Naive thymus-derived CD8-positive, alpha-beta T cell (primary cell): ENCODE results near the gene RAPH1. TPM values are rescaled to one million over a fixed set of nuclear protein-coding genes. Genes with fewer than 3 reads are reported as not detected.
"Not testable (repeated sequence)": the region's sequence is repeated elsewhere in the genome, so short reads cannot be mapped to it uniquely, and the experiment has no call there.

ENCODE experiments used
- ATAC-seq, 2 donors: fragments of 150-1000 bp; cut with Tn5 transposase in 1 of 2; sonication (Bioruptor Pico), chemical (Tn5 transposase) in 1 of 2; 1 replicate in 1 of 2; 2 replicates in 1 of 2; pipeline ENCODE4 v1.10.0; 2021; ENCODE audit warnings: mild to moderate bottlenecking in 2 of 2, moderate library complexity in 2 of 2
- POLR2A ChIA-PET: fragments of 350-600 bp; sonication (Branson Sonifier 250); formaldehyde crosslinking; loops from one replicate; lab custom pipeline; 2021; ENCODE audit warnings: antibody characterized with exemption; lab: Charles Lee
- DNase-seq, 10 donors: peaks; one replicate each; pipeline versions ENCODE4 v3.0.0 to v3.0.0-alpha.2; 2020 to 2022
- H3K27ac Mint-ChIP-seq, 10 donors: one replicate each; pipeline ENCODE4 v1.8.0; 2020 to 2022; ENCODE audit warnings: mild to moderate bottlenecking in 10 of 10, mixed read lengths in 10 of 10, moderate library complexity in 4 of 10, inconsistent platforms in 1 of 10
- H3K27me3 Mint-ChIP-seq, 5 donors: one replicate each; pipeline ENCODE4 v1.8.0; 2021 to 2022; ENCODE audit warnings: mixed read lengths in 5 of 5
- H3K36me3 Mint-ChIP-seq, 3 donors: one replicate each; pipeline ENCODE4 v1.8.0; 2020 to 2022; ENCODE audit warnings: mixed read lengths in 3 of 3, mild to moderate bottlenecking in 2 of 3, inconsistent platforms in 1 of 3
- H3K4me1 Mint-ChIP-seq, 4 donors: one replicate each; pipeline ENCODE4 v1.8.0; 2021 to 2022; ENCODE audit warnings: mixed read lengths in 4 of 4
- H3K4me3 Mint-ChIP-seq, 10 donors: one replicate each; pipeline ENCODE4 v1.8.0; 2020 to 2022; ENCODE audit warnings: mild to moderate bottlenecking in 10 of 10, mixed read lengths in 10 of 10, moderate library complexity in 6 of 10, inconsistent platforms in 1 of 10
- H3K9me3 Mint-ChIP-seq, 9 donors: one replicate each; pipeline ENCODE4 v1.8.0; 2020 to 2022; ENCODE audit warnings: mixed read lengths in 9 of 9, mild to moderate bottlenecking in 3 of 9, inconsistent platforms in 1 of 9, moderate library complexity in 1 of 9
- polyA plus RNA-seq, 3 donors: library from polyadenylated mRNA; unstranded; fragments of 300-500 nt; fragmentation: Illumina TruSeq; gene quantifications; one replicate each; pipeline ENCODE4 v1.2.3, GENCODE V29; 2021
- total RNA-seq, 8 experiments: library from RNA in 2 of 8; stranded (reverse) in 2 of 8; gene quantifications; one replicate each; pipeline ENCODE4 v1.2.3 and lab custom pipeline; 2021 to 2026

Gene RAPH1
- total and polyA plus RNA-seq, 5 experiments from 2014 or later: 0.31 to 2.1 (median 1.1) TPM; not detected in 1

DNA sequence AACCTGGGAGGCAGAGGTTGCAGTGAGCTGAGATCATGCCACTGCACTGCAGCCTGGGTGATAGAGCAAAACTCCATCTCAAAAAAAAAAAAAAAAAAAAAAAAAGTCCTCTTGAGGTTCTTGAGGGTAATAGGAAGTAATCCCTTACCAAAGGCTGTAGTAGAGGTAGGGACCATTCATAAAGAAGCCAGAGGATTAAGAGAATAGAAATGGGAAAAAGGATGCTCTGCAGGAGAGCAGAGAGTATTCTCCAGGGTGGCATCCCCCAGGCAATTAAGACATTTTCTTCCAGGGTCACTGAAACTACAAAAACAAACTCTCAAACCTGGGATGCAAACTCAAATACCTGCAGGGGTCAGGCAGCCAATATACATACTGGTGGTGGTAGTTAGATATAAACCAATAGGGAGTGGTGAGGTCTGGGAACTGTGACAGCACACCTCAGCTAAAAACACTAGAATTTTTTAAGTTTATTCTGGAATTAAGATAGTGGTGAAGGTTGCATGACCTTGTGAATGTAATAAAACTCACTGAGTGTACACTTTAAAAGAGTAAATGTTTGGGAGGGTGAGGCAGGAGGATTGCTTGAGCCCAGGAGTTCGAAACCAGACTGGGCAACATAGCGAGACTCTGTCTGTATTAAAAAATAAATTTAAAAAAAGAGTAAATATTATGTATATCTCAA is 24.7 kb downstream of the RAPH1 start:
- POLR2A ChIA-PET: interaction anchor here (0.7 kb wide), 1 partner anchor 98 kb away, joined by 3 read pairs; no protein-coding TSS in a partner anchor
- no peak for DNase-seq
- Mint-ChIP-seq H3K27ac (no peak overlapping the region), H3K4me1 (no peaks in the 10 kb centered on the region), H3K4me3 (no peak overlapping the region), H3K9me3 (peaks cover 0 to 3% (median 0%) of the 10 kb centered on the region in 9 donors), H3K36me3 (peaks cover 0 to 5% (median 4%) of the 10 kb centered on the region in 3 donors), H3K27me3 (no peaks in the 10 kb centered on the region)
- ATAC-seq: no peak

- H3K4me1 Mint-ChIP-seq: peaks cover 10 to 21% (median 13%) of the 10 kb centered on the region in 4 donors
- H3K4me3 Mint-ChIP-seq, H3K36me3 Mint-ChIP-seq, DNase-seq, ATAC-seq, H3K27ac Mint-ChIP-seq, POLR2A ChIA-PET, H3K27me3 Mint-ChIP-seq, H3K9me3 Mint-ChIP-seq: not testable (repeated sequence)
Observed at GRCh38 chr2:203503460-203503859, 31.6 kb downstream of the RAPH1 start.

DNA sequence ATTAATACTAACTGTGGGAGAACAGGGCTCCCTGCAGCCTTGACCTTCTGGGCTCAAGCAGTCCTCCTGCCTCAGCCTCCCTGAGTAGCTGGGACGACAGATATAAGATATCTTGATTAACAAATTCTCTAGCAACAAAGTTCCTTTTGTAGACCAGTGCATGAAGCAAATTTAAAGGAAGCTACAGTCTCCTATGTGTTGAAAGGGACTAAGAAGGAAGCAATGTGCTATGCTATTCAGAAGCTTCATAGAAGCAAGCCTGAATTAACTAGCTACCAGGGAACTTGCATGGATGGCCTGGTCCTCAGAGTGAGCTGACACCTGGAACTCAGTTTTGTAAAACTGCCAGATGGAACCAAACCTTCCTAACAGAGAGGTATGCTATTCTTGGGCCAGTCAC is 33.2 kb downstream of the RAPH1 start:
- DNase-seq: no peak
- peaks cover 0 to 7% (median 0%) of the 10 kb centered on the region in 9 donors for H3K9me3 Mint-ChIP-seq
- H3K4me3 Mint-ChIP-seq: no peak overlapping the region
- POLR2A ChIA-PET: interaction anchor here (0.6 kb wide), 2 partner anchors 109 to 117 kb away, joined by 3 to 4 read pairs; no protein-coding TSS in a partner anchor
- peaks cover 10 to 29% (median 14%) of the 10 kb centered on the region in 4 donors for H3K4me1 Mint-ChIP-seq
- no peak for ATAC-seq
- peaks cover 0 to 4% (median 3%) of the 10 kb centered on the region in 3 donors for H3K36me3 Mint-ChIP-seq
- H3K27me3 Mint-ChIP-seq: no peaks in the 10 kb centered on the region
- H3K27ac Mint-ChIP-seq: no peak overlapping the region

GRCh38 chr2:203500951-203501350 is 34.1 kb downstream of the RAPH1 start:
- Mint-ChIP-seq H3K27me3 (no peaks in the 10 kb centered on the region), H3K27ac (peak overlapping the region in 5 of 10 donors; percentile 2 to 77 (median 41)), H3K9me3 (peaks cover 0 to 7% (median 0%) of the 10 kb centered on the region in 9 donors), H3K36me3 (peaks cover 0 to 4% (median 3%) of the 10 kb centered on the region in 3 donors), H3K4me3 (peak overlapping the region in 1 of 10 donors; percentile 23), H3K4me1 (peaks cover 10 to 29% (median 14%) of the 10 kb centered on the region in 4 donors)
- POLR2A ChIA-PET: interaction anchor here (0.6 to 0.8 kb wide), 2 partner anchors 35 to 110 kb away, joined by 3 read pairs; no protein-coding TSS in a partner anchor
- DNase-seq (no peak), ATAC-seq (no peak)

GRCh38 chr2:203500297-203500696 is 34.8 kb downstream of the RAPH1 start:
- peaks cover 0 to 1% (median 0%) of the 10 kb centered on the region in 5 donors for H3K27me3 Mint-ChIP-seq
- POLR2A ChIA-PET: interaction anchor here (0.8 kb wide), 1 partner anchor 36 kb away, joined by 3 read pairs; no protein-coding TSS in a partner anchor

GRCh38 chr2:203498161-203498560 is 36.9 kb downstream of the RAPH1 start:
- no peak for ATAC-seq
- H3K36me3 Mint-ChIP-seq: no peaks in the 10 kb centered on the region
- H3K4me3 Mint-ChIP-seq: no peak overlapping the region
- DNase-seq: no peak
- H3K27ac Mint-ChIP-seq: no peak overlapping the region
- H3K27me3 Mint-ChIP-seq: peaks cover 0 to 1% (median 0%) of the 10 kb centered on the region in 5 donors
- POLR2A ChIA-PET: no interaction called here
- H3K9me3 Mint-ChIP-seq: no peaks in the 10 kb centered on the region
- H3K4me1 Mint-ChIP-seq: peaks cover 10 to 31% (median 14%) of the 10 kb centered on the region in 4 donors

More at GRCh38 chr2:203500297-203500696, 34.8 kb downstream of the RAPH1 start:
- Mint-ChIP-seq H3K27ac (peak overlapping the region in 1 of 10 donors; percentile 2), H3K36me3 (peaks cover 0 to 4% (median 3%) of the 10 kb centered on the region in 3 donors), H3K4me3 (no peak overlapping the region), H3K9me3 (peaks cover 0 to 7% (median 0%) of the 10 kb centered on the region in 9 donors), H3K4me1 (peaks cover 10 to 29% (median 14%) of the 10 kb centered on the region in 4 donors)
- no peak for ATAC-seq
- DNase-seq: no peak

GRCh38 chr2:203492965-203493364 is 42.1 kb downstream of the RAPH1 start:
- H3K9me3 Mint-ChIP-seq: no peaks in the 10 kb centered on the region
- peak overlapping the region in 1 of 10 donors; percentile 9 for H3K27ac Mint-ChIP-seq
- ATAC-seq: peak in 1 of 2 donors; percentile 27
- H3K27me3 Mint-ChIP-seq: peaks cover 0 to 3% (median 0%) of the 10 kb centered on the region in 5 donors
- H3K36me3 Mint-ChIP-seq: no peaks in the 10 kb centered on the region
- POLR2A ChIA-PET: no interaction called here
- peaks cover 0 to 14% (median 0%) of the 10 kb centered on the region in 4 donors for H3K4me1 Mint-ChIP-seq
- H3K4me3 Mint-ChIP-seq: no peak overlapping the region
- DNase-seq: no peak

- Mint-ChIP-seq H3K27me3 (peaks cover 0 to 1% (median 0%) of the 10 kb centered on the region in 5 donors), H3K27ac (no peak overlapping the region), H3K36me3 (no peaks in the 10 kb centered on the region), H3K4me1 (peaks cover 0 to 11% (median 0%) of the 10 kb centered on the region in 4 donors), H3K9me3 (no peaks in the 10 kb centered on the region), H3K4me3 (no peak overlapping the region)
- DNase-seq (no peak), ATAC-seq (no peak)
- POLR2A ChIA-PET: interaction anchor here (0.7 kb wide), 1 partner anchor 316 kb away, joined by 6 read pairs; no protein-coding TSS in a partner anchor
Observed at GRCh38 chr2:203490391-203490790, 44.7 kb downstream of the RAPH1 start.

DNA sequence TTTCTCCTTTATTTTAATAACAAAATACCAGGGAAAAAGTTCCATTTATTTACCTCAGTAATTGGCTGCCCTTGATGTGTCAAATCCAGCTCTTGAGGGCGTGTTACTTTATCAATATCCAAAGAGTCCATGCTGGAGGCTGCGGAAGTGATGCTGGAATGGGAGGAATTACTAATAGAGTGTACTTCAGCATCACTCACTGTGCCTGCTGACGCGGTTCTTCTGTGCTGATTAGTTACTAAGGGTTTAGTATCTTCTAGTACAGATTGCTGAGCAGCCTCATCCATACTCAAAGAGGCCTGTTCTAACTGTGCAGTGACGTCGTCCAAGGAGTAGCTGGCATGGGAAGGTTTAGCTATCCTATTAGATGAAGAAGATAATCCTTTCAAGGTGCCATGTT is 45.6 kb downstream of the RAPH1 start:
- POLR2A ChIA-PET: no interaction called here
- Mint-ChIP-seq H3K9me3 (no peaks in the 10 kb centered on the region), H3K27me3 (peaks cover 0 to 1% (median 0%) of the 10 kb centered on the region in 5 donors), H3K4me1 (peaks cover 0 to 11% (median 2%) of the 10 kb centered on the region in 4 donors), H3K27ac (no peak overlapping the region), H3K4me3 (no peak overlapping the region), H3K36me3 (no peaks in the 10 kb centered on the region)
- DNase-seq: no peak
- ATAC-seq: no peak

GRCh38 chr2:203484266-203485112 is 50.6 kb downstream of the RAPH1 start:
- POLR2A ChIA-PET: interaction anchor here (0.7 to 1.9 kb wide), 4 partner anchors 235 to 328 kb away, joined by 3 to 10 read pairs (median 6); no protein-coding TSS in a partner anchor
- no peaks in the 10 kb centered on the region for H3K36me3 Mint-ChIP-seq
- H3K4me3 Mint-ChIP-seq: peak overlapping the region in 2 of 10 donors; percentile 14 to 16
- DNase-seq (peak; percentile 10 to 79 (median 55)), ATAC-seq (peak; percentile 92 to 98)
- no peaks in the 10 kb centered on the region for H3K9me3 Mint-ChIP-seq
- no peaks in the 10 kb centered on the region for H3K27me3 Mint-ChIP-seq
- H3K27ac Mint-ChIP-seq: peak overlapping the region in 5 of 10 donors; percentile 0 to 80 (median 6)
- H3K4me1 Mint-ChIP-seq: peaks cover 3 to 8% (median 6%) of the 10 kb centered on the region in 4 donors

DNA sequence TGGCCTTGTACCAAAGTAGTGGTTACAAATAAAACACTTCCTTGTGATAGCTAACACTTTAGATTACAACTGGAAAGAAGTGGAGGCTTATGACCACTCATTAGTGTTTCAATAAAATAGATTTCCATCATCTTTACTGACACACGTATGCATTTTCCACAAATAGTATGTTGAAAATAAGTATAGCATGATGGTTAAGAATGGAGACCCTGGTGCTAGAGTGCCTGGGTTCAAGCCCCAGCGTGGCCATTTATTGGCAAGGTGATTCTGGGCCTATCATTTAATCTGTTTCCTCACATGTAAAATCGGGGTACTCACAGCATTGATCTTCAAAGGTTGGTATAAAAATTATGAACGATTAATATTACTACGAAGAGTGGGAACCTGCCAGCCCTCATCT is 54.5 kb downstream of the RAPH1 start:
- no peak for ATAC-seq
- H3K27ac Mint-ChIP-seq: no peak overlapping the region
- POLR2A ChIA-PET: no interaction called here
- no peaks in the 10 kb centered on the region for H3K27me3 Mint-ChIP-seq
- DNase-seq: no peak
- H3K4me3 Mint-ChIP-seq: no peak overlapping the region
- H3K9me3 Mint-ChIP-seq: no peaks in the 10 kb centered on the region
- no peaks in the 10 kb centered on the region for H3K36me3 Mint-ChIP-seq
- H3K4me1 Mint-ChIP-seq: peaks cover 3 to 8% (median 6%) of the 10 kb centered on the region in 4 donors

DNA sequence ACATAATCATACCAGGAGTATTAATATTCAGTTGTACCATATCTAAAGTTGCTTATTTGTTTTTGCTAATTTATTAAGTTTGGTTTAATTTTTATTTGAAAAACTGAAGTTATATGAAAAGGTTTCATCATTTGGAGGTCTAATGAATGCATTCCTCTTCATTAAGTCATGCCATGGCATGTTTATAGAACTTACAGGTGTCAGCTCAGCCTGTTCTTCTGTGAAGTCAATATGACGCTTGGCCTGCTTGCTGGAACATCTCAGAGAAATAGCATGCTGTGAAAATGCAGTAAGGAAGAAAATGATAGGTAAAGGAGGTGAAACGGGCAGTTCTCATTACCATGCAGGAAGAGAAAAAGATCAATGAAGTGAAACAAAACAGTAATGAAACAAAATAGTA is 58.2 kb downstream of the RAPH1 start:
- no peaks in the 10 kb centered on the region for H3K9me3 Mint-ChIP-seq
- no peak for DNase-seq
- POLR2A ChIA-PET: no interaction called here
- no peak overlapping the region for H3K27ac Mint-ChIP-seq
- H3K4me1 Mint-ChIP-seq: no peaks in the 10 kb centered on the region
- H3K27me3 Mint-ChIP-seq: no peaks in the 10 kb centered on the region
- H3K36me3 Mint-ChIP-seq: no peaks in the 10 kb centered on the region
- ATAC-seq: no peak
- H3K4me3 Mint-ChIP-seq: no peak overlapping the region
